ENCODE data around the gene CHMP5. TPM values are rescaled to one million over a fixed set of nuclear protein-coding genes. Genes with fewer than 3 reads are reported as not detected.

CHMP5 gene
- total RNA-seq, 4 donors from 2014 or later, result 48.0 to 77.2 (median 65.2) TPM

DNA sequence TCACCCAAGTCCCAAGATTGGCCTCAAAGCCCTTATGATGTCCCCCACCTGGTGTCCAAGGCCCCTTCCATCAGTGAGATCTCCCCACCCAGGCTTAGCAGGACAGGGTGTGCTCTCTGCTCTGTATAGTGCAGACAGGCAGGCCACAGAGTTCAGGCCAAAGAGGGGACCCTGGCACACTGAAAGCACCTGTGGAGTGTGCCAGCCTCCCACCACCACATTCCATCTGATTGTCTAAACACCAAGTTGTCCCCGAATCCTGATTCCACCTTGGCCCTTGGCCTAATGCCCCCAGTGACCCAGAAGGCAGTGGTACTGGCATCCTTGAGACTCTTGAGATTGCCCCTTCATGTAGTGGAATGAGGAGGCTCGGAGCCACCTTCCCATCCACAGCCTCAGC is 19.5 kb upstream of the CHMP5 start:
- no peaks in the 10 kb centered on the region for H3K4me1 ChIP-seq
- TF ChIP-seq POLR2A (IDR thresholded peaks at IDR 0.05; ENCODE audit: low read depth) (no peak), POLR2AphosphoS5 (IDR thresholded peaks at IDR 0.05) (no peak), EP300 (IDR thresholded peaks at IDR 0.05) (no peak)
- TF ChIP-seq, protein P1, sequence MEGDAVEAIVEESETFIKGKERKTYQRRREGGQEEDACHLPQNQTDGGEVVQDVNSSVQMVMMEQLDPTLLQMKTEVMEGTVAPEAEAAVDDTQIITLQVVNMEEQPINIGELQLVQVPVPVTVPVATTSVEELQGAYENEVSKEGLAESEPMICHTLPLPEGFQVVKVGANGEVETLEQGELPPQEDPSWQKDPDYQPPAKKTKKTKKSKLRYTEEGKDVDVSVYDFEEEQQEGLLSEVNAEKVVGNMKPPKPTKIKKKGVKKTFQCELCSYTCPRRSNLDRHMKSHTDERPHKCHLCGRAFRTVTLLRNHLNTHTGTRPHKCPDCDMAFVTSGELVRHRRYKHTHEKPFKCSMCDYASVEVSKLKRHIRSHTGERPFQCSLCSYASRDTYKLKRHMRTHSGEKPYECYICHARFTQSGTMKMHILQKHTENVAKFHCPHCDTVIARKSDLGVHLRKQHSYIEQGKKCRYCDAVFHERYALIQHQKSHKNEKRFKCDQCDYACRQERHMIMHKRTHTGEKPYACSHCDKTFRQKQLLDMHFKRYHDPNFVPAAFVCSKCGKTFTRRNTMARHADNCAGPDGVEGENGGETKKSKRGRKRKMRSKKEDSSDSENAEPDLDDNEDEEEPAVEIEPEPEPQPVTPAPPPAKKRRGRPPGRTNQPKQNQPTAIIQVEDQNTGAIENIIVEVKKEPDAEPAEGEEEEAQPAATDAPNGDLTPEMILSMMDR (IDR thresholded peaks at IDR 0.05), result no peak
- H3K9me3 ChIP-seq, result no peaks in the 10 kb centered on the region
- no peak overlapping the region for H3K27ac ChIP-seq (replicated peaks in 1 of 4)
- no peak overlapping the region for H3K4me3 ChIP-seq
- DNase-seq (ENCODE audit: extremely low spot score), result no peak
- WGBS, result 95% methylated on average over 2 of the region's 2 CpGs
- H3K36me3 ChIP-seq, result peaks cover 0 to 23% (median 8%) of the 10 kb centered on the region in 4 donors
- intact Hi-C loops (cut with DNase I), result no loop called here
- peaks cover 0 to 7% (median 0%) of the 10 kb centered on the region in 4 donors for H3K27me3 ChIP-seq

DNA sequence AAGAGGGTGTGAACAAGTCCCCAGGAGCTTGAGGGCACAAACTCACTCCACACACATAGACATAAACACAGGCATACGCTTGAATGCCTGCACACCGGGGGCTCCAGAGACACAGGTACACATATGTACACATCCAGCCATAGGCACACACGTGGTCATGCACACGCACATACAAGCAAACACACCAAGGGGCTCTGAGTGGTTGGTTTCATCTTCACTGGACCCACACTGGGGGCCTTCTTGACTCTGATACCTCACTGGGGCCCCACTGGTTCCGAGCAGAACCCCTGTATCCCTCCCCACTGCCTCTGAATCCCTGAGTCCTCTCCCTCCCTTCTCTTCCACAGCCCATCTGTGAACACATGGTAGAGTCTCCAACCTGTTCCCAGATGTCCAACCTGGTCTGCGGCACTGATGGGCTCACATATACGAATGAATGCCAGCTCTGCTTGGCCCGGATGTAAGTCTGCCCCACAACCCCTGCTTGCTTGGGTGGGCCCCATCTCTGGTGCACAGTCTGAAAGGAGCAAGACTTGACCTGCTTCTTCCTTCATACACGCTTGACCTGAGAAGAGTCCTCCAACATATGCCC is 18.5 kb upstream of the CHMP5 start:
- WGBS, result 93% methylated on average over 9 of the region's 9 CpGs
- no peaks in the 10 kb centered on the region for H3K9me3 ChIP-seq

DNA sequence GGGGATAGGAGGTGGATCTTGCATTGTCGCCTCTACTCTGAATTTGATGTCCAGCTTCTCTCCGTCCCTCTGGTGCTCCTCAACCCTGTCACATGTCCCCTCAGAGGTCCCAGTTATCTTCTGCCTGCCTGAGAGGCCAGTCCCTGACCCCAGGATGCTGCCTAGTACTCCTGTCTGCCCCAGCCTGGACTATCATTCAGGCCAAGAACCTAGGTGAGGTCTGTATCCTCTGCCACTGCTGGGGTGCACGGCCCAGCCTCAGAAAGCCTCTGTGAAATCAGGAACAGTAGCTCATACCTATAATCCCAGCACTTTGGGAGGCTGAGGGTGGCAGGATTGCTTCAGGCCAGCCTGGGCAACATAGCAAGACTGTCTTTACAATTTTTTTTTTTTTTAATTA is 16.2 kb upstream of the CHMP5 start:
- Histone ChIP-seq H3K4me3 (no peak overlapping the region), H3K4me1 (no peaks in the 10 kb centered on the region), H3K9me3 (no peaks in the 10 kb centered on the region), H3K27ac (replicated peaks in 1 of 4) (no peak overlapping the region), H3K27me3 (no peaks in the 10 kb centered on the region), H3K36me3 (peaks cover 8 to 53% (median 33%) of the 10 kb centered on the region in 4 donors)
- WGBS, result 92% methylated on average over 2 of the region's 3 CpGs
- no peak for TF ChIP-seq POLR2A (IDR thresholded peaks at IDR 0.05; ENCODE audit: low read depth)
- no peak for TF ChIP-seq POLR2AphosphoS5 (IDR thresholded peaks at IDR 0.05)
- no peak for TF ChIP-seq EP300 (IDR thresholded peaks at IDR 0.05)
- TF ChIP-seq, protein P1 (IDR thresholded peaks at IDR 0.05), result no peak
- no peak for DNase-seq (ENCODE audit: extremely low spot score)
- intact Hi-C loops (cut with DNase I), result no loop called here

More for the DNA sequence above, 18.5 kb upstream of the CHMP5 start:
- DNase-seq (ENCODE audit: extremely low spot score), result peak; percentile 87
- intact Hi-C loops (cut with DNase I), result no loop called here
- H3K4me1 ChIP-seq, result no peaks in the 10 kb centered on the region
- no peak overlapping the region for H3K4me3 ChIP-seq
- TF ChIP-seq POLR2AphosphoS5 (IDR thresholded peaks at IDR 0.05) (no peak), EP300 (IDR thresholded peaks at IDR 0.05) (no peak), POLR2A (IDR thresholded peaks at IDR 0.05; ENCODE audit: low read depth) (no peak)
- TF ChIP-seq, protein P1 (IDR thresholded peaks at IDR 0.05), result no peak
- no peak overlapping the region for H3K27ac ChIP-seq (replicated peaks in 1 of 4)
- peaks cover 0 to 2% (median 0%) of the 10 kb centered on the region in 4 donors for H3K27me3 ChIP-seq
- peaks cover 0 to 33% (median 12%) of the 10 kb centered on the region in 4 donors for H3K36me3 ChIP-seq

DNA sequence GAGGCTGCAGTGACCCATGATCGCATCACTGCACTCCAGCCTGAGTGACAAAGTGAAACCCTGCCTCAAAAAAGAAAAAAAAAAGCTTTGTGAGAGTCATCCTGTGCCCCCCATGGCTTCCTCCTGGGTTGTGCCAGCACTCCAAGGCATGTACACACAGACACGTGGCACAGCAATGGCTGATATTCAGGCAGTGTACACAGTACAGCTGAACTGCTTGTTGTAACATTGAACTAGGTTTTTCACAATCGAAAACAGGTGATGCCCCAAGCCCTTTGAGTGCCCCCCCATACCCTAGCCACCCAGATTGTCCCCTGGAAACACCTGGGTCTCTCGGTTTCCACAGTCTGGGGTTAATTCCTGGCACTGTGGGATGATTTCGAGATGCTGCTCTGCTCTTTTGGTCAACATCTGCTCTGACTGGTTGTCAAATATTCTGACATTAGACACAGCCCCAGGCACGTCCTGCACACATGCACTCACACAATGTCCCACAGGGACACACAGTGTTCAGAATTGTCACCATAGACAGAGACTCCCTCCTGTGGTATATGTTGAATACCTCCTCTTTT is 15.7 kb upstream of the CHMP5 start:
- no peaks in the 10 kb centered on the region for H3K9me3 ChIP-seq
- H3K4me3 ChIP-seq, result no peak overlapping the region
- no peaks in the 10 kb centered on the region for H3K4me1 ChIP-seq
- TF ChIP-seq POLR2AphosphoS5 (IDR thresholded peaks at IDR 0.05) (no peak), EP300 (IDR thresholded peaks at IDR 0.05) (no peak)
- H3K36me3 ChIP-seq, result peaks cover 13 to 59% (median 38%) of the 10 kb centered on the region in 4 donors
- no peak overlapping the region for H3K27ac ChIP-seq (replicated peaks in 1 of 4)
- intact Hi-C loops (cut with DNase I), result no loop called here
- no peaks in the 10 kb centered on the region for H3K27me3 ChIP-seq
- DNase-seq (ENCODE audit: extremely low spot score), result peak; percentile 75
- 90% methylated on average over 6 of the region's 6 CpGs for WGBS

DNA sequence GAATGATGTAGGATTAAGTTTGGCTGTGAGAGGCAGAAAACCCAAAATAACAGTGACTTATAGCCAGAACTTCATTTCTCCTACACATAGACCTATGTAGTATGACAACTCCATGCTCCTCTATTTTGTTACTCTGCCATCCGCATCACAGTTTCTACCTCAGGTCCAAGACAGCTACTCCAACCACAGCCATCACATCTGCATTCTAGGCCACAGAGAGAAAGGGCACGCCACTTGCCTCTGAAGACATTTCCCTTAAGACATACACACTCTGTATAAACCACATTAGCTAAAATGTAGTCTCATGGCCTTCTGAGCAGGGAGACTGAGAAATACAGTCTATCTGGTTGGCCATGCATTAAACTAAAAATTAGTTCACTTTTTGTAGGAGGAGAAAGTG is 14.9 kb upstream of the CHMP5 start:
- TF ChIP-seq POLR2AphosphoS5 (IDR thresholded peaks at IDR 0.05), result no peak
- TF ChIP-seq, protein P1 (IDR thresholded peaks at IDR 0.05), result no peak
- no peak for TF ChIP-seq EP300 (IDR thresholded peaks at IDR 0.05)
- TF ChIP-seq POLR2A (IDR thresholded peaks at IDR 0.05; ENCODE audit: low read depth), result no peak
- no peak overlapping the region for H3K27ac ChIP-seq (replicated peaks in 1 of 4)
- no peaks in the 10 kb centered on the region for H3K27me3 ChIP-seq
- no peaks in the 10 kb centered on the region for H3K4me1 ChIP-seq
- DNase-seq (ENCODE audit: extremely low spot score), result no peak
- no peaks in the 10 kb centered on the region for H3K9me3 ChIP-seq
- WGBS, result 100% methylated on average over 2 of the region's 2 CpGs
- peaks cover 21 to 67% (median 47%) of the 10 kb centered on the region in 4 donors for H3K36me3 ChIP-seq
- intact Hi-C loops (cut with DNase I), result no loop called here
- no peak overlapping the region for H3K4me3 ChIP-seq

Data from esophagus muscularis mucosa (tissue), 4 donors.